Left kidney (tissue), 2 donors: Measurements from ENCODE around the gene BICRAL. TPM values are rescaled to one million over a fixed set of nuclear protein-coding genes. Genes with fewer than 3 reads are reported as not detected.
"Not testable (repeated sequence)": the region's sequence is repeated elsewhere in the genome, so short reads cannot be mapped to it uniquely, and the experiment has no call there.

Experiments
- DNase-seq: peaks from one replicate; pipeline ENCODE4 v3.0.0-alpha.2; 2013
- polyA plus RNA-seq: library from polyadenylated mRNA; unstranded; fragments of 120-200 nt; gene quantifications from one replicate; pipeline ENCODE4 v1.2.1, GENCODE V29; 2013; ENCODE audit not compliant: insufficient read length

BICRAL gene
- polyA plus RNA-seq, 1 donor, result 17.4 TPM

DNA sequence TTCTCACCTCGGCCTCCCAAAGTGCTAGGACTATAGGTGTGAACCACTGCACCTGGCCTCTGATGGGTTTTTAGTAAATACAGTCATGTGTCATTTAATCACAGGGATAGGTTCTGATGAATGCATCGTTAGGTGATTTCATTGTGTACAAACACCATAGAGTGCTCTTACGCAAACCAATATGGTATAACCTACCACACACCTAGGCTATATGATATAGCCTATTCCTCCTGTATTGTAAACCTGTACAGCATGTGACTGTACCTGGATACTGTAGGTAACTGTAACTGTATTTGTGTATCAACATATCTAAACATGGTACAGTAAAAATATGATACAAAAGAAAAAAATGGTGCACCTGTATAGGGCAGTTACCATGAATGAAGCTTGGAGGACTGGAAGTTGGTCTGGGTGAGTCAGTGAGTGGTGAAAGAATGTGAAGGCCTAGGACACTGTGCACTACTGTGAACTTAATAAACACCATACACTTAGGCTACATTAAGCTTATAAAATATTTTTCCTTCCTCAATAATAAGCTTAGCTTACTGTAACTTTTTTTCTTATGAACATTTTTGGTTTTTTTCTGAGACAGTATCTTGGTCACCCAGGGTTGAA lies 10.0 kb downstream of the BICRAL start:
- DNase-seq, result no peak

DNA sequence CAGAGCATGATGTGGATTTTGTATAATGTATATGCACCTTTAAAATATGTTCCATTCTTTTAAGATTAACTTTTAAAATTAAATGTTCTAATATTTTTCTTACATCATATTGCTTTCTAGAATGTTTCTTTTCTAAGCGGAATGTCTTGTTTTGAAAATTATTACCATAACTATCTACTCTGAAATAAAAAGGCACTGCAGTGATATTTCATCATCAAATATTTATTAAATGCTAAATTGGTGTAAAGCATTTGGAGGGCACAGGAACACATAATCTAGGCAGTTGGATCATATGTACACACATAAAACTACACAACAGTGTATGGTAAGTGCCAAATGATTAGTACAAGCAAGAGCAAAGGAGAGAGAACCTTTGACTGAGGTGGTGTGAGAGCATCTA lies 13.8 kb downstream of the BICRAL start:
- DNase-seq, result no peak

DNA sequence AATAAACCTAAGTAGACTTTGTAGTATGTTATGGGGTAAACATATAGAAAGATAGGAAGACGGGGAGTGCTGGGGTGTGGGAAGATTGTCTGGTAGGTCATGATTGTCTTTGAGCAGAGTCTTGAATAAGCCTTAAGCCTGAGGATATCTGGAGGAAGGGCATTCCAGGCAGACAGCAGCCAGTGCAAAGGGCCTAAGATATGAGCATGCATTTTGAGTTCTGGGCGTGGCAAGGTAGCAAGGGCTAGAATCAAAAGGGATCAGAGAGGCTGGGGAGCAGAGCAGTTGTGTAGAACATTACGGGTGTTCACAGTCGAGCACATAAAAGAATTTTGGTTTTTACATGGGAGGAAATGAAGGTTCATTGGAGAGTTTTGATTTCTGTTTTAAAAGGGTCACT lies 14.3 kb downstream of the BICRAL start:
- DNase-seq, result no peak

DNA sequence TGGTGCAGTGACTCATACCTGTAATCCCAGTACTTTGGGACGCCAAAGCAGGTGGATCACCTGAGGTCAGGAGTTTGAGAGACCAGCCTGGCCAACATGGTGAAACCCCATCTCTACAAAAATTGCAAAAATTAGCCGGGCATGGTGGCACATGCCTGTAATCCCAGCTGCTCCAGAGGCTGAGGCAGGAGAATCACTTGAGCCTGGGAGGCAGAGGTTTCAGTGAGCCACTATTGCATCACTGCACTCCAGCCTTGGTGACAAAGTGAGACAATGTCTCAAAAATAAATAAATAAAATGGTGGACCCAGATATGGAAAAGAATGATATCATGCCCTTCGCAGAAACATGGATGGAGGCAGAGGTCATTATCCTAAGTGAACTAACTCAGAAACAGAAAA lies 15.8 kb downstream of the BICRAL start:
- not testable (repeated sequence) for DNase-seq

DNA sequence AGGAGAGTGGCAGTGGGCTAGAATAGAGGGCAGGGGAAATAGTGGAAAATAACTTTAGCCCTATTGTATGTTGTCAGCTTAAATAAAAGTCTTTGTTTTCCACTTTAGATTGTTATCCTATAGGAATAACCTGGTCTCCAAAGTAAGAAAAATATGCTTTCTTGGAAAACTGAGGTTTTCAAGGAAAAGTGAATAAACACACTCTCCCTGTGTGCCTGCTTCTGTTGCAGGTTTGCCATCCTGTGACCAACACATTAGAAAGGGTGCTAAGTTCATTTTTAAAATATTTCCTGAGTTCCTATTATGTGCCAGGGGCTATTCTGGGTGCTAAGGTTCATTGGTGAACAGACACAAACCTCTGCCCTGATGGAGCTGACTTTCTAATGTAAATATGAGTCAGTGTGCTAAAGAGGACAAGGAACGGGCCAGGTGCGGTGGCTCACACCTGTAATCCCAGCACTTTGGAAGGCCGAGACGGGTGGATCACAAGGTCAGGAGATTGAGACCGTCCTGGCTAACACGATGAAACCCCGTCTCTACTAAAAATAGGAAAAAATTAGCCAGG lies 23.5 kb downstream of the BICRAL start:
- DNase-seq, result no peak

DNA sequence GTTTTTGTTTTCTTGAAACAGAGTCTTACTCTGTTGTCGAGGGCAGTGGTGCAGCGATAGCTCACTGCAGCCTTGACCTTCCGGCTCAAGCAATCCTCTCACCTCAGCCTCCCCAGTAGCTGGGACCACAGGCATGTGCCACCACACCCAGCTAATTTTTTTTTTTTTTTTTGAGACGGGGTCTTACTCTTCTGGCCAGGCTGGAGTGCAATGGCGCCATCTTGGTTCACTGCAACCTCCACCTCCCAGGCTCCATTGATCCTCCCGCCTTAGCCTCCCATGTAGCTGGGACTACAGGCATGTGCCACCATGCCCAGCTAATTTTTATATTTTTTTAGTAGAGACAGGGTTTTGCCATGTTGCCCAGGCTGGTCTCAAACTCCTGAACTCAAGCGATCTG lies 24.5 kb downstream of the BICRAL start:
- not testable (repeated sequence) for DNase-seq

DNA sequence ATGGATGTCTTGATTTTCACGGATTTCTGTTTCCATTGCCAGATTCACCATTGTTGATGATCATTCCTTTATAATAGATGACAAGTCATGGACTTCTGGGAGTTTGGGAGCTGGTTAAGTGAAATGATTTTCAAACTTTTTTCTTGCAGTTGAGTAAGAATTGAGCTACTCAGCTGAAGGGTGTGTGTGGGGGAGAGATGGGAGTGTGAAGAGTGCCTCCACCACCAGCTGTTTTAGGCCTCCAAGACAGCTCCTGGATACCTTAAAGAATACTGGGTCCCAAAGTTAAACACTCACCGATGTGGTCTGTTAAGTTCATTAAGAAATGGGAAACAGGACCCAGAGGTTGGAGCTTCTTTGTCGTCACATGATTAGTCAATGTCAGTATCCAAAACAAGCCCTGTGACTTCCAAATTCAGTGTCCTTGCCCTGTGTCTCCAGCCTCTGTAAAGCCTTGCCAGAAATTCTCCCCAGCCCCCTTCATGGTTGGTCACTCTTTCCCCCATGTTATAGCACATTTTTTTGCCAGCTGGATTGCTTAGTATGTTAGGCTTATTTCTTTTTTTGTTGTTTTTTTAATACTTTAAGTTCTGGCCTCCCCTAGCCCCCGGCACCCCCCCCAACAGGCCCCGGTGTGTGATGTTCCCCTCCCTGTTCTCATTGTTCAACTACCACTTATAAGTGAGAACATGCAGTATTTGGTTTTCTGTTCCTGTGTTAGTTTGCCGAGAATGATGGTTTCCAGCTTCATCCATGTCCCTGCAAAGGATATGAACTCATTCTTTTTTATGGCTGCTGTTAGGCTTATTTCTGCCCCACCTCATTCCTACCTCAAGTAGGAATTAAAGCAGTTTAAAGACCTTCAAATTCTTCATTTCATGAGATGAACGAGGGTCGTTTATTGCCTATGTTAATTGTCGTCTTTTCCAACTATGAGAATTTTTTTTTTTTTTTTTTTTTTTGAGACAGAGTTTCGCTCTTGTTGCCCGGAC lies 26.9 kb downstream of the BICRAL start:
- no peak for DNase-seq

DNA sequence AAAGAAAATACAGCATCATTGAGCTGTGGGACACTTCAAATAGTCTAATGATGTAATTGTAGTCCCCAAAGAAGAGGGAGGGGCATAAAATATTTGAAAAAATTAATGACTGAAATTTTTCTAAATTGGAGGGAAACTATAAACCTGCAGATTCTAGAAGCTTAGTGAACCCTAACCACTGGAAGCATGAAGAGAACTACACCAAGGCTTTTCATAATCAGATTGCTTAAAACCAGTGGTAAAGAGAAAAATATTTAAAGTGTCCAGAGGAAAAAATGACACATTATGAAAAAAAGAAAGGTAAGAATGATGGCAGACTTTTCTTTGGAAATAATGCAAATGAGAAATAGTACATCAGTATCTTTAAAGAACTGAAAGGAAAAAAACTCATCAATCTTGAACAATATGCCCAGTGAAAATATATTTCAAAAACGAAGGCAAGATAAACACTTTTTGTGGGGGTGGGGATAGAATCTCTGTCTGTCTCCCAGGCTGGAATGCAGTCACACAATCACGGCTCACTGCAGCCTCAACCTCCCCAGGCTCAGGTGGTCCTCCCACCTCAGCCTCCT lies 31.3 kb downstream of the BICRAL start:
- no peak for DNase-seq

DNA sequence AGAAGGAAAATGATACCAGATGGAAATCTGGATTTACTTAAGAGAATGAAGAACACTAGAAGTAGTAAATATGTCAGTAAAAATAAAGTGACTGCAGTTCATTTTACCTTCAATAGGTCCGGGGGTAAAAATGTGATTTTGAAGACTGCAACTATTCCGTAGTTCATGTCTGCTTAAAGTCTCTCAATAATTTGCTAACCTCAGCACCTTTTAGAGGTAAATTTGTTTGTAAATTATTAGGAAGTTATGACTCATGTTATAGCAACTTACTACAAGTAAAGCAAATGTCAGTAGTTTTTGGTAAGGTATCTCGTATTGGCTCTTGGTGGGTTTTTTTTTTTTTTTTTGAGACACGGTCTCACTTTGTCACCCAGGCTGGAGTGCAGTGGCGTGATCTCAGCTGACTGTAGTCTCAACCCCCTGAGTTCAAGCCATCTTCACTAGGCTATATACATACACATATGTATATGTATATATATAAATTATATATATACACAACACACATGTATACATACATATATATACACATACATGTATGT lies 32.1 kb downstream of the BICRAL start:
- DNase-seq, result no peak

DNA sequence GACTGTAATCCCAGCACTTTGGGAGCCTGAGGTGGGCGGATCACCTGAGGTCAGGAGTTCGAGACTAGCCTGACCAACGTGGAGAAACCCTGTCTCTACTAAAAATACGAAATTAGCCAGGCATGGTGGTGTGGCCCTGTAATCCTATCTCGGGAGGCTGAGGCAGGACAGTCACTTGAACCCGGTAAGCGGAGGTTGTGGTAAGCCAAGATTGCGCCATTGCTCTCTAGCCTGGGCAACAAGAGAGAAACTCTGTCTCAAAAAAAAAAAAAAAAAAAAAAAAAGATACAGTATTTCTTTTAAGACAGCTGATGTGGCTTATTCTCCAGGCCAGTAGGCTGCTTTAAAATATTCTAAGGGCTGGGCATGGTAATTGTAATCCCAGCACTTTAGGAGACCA lies 33.9 kb downstream of the BICRAL start:
- not testable (repeated sequence) for DNase-seq

DNA sequence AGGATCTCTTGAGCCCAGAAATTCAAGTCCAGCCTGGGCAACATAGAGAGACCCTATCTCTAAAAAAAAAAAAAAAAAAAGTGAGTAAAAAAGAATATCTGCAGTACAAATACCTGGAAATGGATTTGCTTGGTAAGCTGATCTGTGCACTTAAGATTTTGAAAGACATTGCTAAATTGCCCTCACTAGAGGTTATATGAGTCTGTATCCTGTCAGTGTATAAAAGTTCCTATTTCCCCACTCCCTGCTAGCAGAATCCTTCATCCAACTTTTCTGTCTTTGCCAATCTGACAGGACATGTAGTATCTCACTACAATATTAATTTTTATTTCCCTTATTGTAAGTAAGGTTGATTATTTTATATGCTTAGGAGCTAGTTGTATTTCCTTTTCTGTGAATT lies 36.1 kb downstream of the BICRAL start:
- no peak for DNase-seq

DNA sequence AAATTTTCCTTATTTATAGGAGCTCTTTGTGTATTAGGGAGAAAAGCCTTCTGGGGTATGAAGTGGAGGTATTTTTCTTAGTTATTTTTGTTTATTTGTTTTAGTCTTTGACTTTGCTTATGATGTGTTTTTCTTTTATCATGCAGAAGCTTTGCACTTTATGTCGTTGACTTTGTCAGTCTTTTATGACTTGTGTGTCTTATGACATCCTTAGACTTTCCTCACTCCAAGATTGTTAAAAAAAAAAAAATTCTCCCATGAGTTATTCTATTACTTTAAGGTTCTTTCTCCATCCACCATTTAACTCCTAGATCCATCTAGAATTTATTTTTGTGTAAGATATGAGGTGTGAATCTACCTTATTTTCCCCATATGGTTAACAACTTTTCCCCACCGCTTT lies 36.6 kb downstream of the BICRAL start:
- DNase-seq, result no peak

DNA sequence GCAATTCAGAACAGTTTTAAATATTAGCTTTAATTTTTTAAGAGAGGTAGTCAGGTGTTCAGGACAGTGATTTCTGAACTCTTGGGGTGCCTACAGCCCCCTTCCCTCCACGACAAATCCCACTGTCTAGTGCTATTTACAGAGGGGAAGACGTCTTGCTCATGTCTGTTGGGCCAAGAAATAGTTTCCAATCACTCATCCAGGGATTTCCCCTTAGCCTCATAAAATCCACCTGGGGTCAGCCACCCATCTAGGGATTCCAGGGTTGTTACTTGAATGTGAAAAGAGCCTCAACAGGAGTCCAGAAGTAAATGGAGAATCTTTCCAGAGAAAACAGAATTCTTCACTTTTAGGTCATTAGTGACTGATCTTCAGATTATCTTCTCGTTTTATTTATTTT lies 37.0 kb downstream of the BICRAL start:
- no peak for DNase-seq

DNA sequence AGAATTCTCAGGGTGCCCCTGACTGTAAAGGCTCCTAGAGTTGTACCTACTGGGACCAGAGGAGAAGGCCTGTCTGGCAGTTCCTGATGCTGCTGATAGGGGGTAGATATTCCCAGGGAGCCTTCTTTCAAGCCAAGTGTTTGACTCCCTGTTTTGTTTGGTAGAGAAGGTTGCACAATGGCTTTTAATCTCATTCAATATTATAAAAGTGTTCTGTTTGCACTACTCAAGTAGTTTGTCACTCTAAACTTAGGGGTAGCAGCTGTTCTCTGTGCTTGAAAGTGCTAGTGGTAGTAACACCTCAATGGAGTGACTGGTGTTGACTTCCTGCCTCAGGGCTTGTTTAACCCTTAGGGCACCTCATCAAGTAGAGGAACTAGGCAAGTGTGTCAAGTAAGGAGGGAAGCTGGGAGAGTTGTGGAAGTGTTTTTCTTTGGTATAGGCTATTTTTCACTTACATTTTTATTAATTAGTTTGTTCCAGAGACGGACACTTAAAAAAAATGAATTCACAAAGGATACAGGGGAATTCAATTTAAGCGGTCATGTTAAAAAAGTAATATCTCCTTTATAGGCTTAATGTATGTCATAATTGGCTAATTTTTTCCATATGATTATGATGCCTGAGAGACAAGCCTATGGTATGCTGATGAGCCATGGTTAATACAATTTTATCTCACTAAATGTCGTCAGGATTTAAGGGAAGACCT lies 38.1 kb downstream of the BICRAL start:
- DNase-seq, result no peak

DNA sequence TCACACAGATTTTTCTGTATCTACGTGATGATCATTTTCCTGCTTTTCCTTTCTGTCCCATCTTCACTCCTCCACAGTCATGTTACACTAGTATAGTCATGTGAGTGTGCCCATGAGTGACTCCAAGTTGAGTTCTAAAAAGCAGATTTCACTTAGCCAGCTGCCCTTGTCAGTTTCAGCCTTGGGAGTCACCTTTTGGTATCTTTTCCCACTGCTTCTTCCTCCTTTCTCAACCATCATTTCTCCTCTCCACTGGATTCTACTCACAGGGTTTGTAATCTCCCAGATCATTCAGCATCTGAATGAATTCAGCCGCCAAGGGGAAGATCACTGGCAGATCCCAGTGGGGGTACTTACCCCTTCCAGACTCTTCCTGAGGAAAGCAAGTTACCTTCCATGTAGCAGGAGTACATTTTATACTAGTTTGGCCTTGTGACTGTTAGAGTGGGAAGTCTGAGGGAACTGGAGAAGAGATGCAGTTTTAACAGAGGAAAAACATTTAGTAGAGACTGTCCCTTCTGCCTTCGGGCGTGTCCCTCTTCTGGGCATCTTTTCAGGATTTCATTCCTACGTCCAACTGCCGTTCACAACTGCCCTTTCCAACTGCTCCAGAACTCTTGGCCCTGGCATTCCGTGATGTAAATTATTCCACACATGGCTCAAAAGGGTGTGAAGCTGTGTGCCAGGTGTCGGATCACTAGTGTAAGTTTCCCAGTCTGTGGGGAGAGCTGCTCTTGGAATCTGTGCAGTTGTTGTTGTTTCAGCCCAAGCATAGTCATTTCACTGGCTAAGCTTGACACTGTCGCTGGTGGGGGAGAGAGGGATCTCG lies 38.9 kb downstream of the BICRAL start:
- DNase-seq, result no peak

DNA sequence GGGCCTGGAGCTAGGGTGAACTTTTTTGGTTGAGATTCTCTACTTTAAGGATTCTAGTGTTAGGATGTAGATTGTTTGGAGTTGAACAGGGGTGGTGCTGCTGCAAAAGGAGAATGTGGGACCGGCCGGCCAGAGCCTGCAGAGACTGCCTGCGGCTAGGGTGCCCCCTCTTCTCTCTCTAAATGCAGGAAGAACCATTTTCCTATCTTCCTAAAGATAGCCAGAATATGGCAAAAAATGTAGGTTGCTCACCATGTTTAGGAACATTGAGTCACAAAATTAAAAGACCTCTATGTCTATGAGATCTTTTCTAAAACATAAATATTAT lies 39.5 kb downstream of the BICRAL start:
- DNase-seq, result no peak

DNA sequence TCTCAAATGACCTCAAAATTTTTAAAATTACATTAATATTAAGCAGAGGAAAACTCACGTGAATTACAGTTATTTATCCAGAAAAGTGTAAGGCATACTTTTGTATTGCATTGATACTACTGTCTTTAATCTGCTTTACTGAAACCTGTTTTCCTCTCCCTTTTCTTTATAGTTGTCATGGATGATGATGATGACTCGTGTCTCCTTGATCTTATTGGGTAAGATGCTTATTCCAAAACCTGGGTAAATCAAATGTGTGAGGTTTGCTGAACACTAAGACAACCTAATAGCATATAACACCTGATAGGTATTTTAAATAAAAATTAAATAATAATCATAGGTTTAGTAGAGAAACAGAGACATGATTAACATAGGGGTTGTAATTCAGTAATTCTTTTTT lies 40.0 kb downstream of the BICRAL start:
- no peak for DNase-seq

DNA sequence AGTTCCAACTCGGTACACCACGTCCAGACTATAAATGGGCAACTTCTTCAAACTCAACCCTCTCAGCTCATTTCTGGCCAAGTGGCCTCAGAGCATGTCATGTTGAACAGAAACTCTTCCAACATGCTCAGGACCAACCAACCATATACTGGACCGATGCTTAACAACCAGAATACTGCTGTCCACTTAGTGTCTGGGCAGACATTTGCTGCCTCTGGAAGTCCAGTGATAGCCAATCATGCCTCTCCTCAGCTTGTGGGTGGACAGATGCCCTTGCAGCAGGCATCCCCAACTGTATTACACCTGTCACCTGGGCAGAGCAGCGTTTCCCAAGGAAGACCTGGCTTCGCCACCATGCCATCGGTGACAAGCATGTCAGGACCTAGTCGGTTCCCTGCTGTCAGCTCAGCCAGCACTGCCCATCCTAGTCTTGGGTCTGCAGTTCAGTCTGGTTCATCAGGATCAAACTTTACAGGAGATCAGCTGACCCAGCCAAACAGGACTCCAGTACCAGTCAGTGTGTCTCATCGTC lies 47.8 kb downstream of the BICRAL start:
- no peak for DNase-seq

DNA sequence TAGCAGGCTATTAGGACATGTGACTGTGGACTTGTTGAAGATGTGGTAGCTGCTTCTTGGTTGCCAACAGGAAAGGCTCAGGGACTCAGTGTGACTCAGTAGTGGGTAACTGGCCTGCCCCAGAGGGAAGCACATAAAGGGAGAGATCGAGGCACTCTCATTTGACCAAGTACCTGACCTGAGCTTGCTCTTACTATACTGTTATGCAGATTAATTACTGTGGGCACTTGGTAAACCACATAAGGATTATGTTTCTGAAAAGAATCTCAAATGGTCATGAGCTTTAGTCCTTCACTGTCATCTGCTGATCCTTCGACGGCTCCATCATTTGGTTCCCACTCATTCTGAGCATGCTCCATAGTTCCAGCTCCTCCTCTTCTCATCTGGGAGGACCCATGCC lies 49.4 kb downstream of the BICRAL start:
- no peak for DNase-seq

DNA sequence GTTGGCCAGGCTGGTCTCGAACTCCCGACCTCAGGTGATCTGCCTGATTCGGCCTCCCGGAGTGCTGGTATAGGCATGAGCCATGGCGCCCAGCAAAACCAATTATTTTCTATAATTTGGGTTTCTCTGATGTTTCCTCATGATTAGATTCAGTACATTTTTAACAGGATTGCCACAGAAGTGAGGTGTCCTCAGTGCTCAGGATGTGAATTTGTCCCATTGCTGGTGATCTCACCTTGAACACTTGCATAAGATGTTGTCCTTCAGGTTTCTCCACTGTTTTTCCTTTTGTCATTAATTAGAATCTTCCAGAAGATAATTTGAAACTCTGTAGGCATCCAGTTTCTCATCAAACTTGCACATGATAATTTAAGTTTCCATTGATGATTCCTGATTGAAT lies 52.2 kb downstream of the BICRAL start:
- DNase-seq, result no peak
